Endodermal cell (in vitro differentiated cells): ENCODE measurements around the gene AFF3. TPM values are rescaled to one million over a fixed set of nuclear protein-coding genes. Genes with fewer than 3 reads are reported as not detected.

Source experiments
- DNase-seq: peaks from one replicate; pipeline ENCODE4 v3.0.0-alpha.2; 2017
- H3K27ac ChIP-seq: 2 replicates; pipeline ENCODE4 v1.5.1; 2013; ENCODE audit warnings: mild to moderate bottlenecking, low read depth, low read length, moderate library complexity
- H3K27me3 ChIP-seq: 2 replicates; pipeline ENCODE4 v1.6.1; 2013; ENCODE audit warnings: mild to moderate bottlenecking, low read length, moderate library complexity; ENCODE audit not compliant: insufficient read depth, control insufficient read depth, poor library complexity, severe bottlenecking
- H3K36me3 ChIP-seq: 2 replicates; pipeline ENCODE4 v1.7.0; 2013; ENCODE audit warnings: mild to moderate bottlenecking, low read length, moderate library complexity; ENCODE audit not compliant: control insufficient read depth, insufficient read depth
- H3K4me1 ChIP-seq: one replicate; pipeline ENCODE4 v1.7.0; 2013; ENCODE audit warnings: low read length; ENCODE audit not compliant: control insufficient read depth, insufficient read depth
- H3K4me3 ChIP-seq: 2 replicates; pipeline ENCODE4 v1.5.1; 2013; ENCODE audit warnings: mild to moderate bottlenecking, low read length, moderate library complexity
- H3K9ac ChIP-seq: 2 replicates; pipeline ENCODE4 v1.6.1; 2013; ENCODE audit warnings: mild to moderate bottlenecking, low read length, moderate library complexity; ENCODE audit not compliant: poor library complexity, severe bottlenecking; ENCODE audit errors: extremely low read depth
- H3K9me3 ChIP-seq: 2 replicates; pipeline ENCODE4 v1.6.1; 2013; ENCODE audit warnings: mild to moderate bottlenecking, low read length, moderate library complexity; ENCODE audit not compliant: control insufficient read depth
- H3K27ac Mint-ChIP-seq: 2 replicates; pipeline ENCODE4 v1.8.0; 2020; ENCODE audit warnings: mixed read lengths
- H3K27me3 Mint-ChIP-seq: 2 replicates; pipeline ENCODE4 v1.8.0; 2021; ENCODE audit warnings: mild to moderate bottlenecking, mixed read lengths; ENCODE audit not compliant: insufficient read depth
- H3K36me3 Mint-ChIP-seq: 2 replicates; pipeline ENCODE4 v1.8.0; 2020; ENCODE audit warnings: low read depth, mixed read lengths
- H3K4me1 Mint-ChIP-seq: 2 replicates; pipeline ENCODE4 v1.8.0; 2020; ENCODE audit warnings: mixed read lengths
- H3K4me3 Mint-ChIP-seq: 2 replicates; pipeline ENCODE4 v1.8.0; 2020; ENCODE audit warnings: mild to moderate bottlenecking, moderate library complexity, mixed read lengths
- H3K9me3 Mint-ChIP-seq: 2 replicates; pipeline ENCODE4 v1.8.0; 2020; ENCODE audit warnings: mild to moderate bottlenecking, mixed read lengths
- WGBS, 2 experiments: methylation state at CpG; one replicate each; pipeline versions ENCODE4 v1.1.5 to v1.1.7; 2013; ENCODE audit warnings: missing lambda C conversion rate in 2 of 2, mixed read lengths in 1 of 2; ENCODE audit not compliant: insufficient coverage in 1 of 2, insufficient read length in 1 of 2; 5-methylcytosine and 5-hydroxymethylcytosine counted together
- total RNA-seq, 2 donors: library from RNA; stranded (reverse); fragmentation: NEBNext Ultra II Directional in 1 of 2; extraction: Animal tissue kit (Norgen Biotek cat#: 25700) in 1 of 2; gene quantifications; 2 replicates in 1 of 2; 3 replicates in 1 of 2; pipeline ENCODE4 v1.2.1, GENCODE V29; 2021
- TF ChIP-seq, protein P1 (sequence below): fragments of 200-600 bp; sonication (generic); conservative IDR thresholded peaks from 2 replicates; pipeline ENCODE4 v1.5.0; 2021; ENCODE audit warnings: antibody characterized with exemption, mild to moderate bottlenecking

Gene AFF3
- total RNA-seq, 2 donors from 2014 or later = 0.62 to 0.73 TPM

DNA sequence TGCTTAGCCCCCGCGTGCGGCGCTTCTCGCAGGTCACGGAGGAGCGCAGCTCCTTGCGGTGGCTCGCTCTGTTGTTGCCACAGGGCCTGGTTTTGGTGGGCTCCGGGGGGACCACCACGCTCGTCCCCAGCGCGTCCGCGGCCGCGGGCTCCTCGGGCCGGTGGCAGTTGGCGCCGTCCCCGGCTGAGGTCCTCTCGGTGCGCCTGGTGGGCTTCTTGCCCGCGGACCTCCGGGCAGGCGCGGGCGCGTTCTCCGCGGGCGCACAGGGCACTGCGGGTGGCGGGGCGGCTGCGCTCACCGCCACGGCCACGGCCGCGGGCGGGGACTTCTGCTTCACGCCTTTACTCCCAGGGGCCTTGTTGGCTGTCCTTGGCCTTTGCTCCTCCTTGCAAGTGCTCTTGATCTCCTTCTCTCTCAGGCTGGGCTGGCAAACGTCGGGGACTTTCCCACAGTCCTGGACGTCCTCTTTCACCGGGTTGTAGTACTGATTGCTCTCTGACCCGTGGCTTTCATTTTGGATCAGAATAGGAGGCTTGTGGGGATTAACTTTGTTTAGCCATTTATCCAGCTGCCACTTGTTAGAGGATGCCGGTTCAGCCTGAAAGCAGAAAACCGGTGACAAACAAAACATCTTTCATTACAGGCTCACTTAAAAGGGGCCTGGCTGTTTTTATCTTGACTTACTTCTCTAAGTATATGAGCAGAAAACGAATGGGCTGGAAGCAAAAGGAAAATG is 548.5 kb downstream of the AFF3 start:
- Histone ChIP-seq H3K9me3 (no peaks in the 10 kb centered on the region), H3K4me1 (no peaks in the 10 kb centered on the region), H3K9ac (no peak overlapping the region), H3K36me3 (no peaks in the 10 kb centered on the region), H3K27me3 (peaks cover 27% of the 10 kb centered on the region), H3K4me3 (no peak overlapping the region), H3K27ac (no peak overlapping the region)
- H3K36me3 Mint-ChIP-seq = no peaks in the 10 kb centered on the region
- DNase-seq = no peak
- peaks cover 5% of the 10 kb centered on the region for H3K27me3 Mint-ChIP-seq
- TF ChIP-seq, protein P1, sequence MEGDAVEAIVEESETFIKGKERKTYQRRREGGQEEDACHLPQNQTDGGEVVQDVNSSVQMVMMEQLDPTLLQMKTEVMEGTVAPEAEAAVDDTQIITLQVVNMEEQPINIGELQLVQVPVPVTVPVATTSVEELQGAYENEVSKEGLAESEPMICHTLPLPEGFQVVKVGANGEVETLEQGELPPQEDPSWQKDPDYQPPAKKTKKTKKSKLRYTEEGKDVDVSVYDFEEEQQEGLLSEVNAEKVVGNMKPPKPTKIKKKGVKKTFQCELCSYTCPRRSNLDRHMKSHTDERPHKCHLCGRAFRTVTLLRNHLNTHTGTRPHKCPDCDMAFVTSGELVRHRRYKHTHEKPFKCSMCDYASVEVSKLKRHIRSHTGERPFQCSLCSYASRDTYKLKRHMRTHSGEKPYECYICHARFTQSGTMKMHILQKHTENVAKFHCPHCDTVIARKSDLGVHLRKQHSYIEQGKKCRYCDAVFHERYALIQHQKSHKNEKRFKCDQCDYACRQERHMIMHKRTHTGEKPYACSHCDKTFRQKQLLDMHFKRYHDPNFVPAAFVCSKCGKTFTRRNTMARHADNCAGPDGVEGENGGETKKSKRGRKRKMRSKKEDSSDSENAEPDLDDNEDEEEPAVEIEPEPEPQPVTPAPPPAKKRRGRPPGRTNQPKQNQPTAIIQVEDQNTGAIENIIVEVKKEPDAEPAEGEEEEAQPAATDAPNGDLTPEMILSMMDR = no peak
- no peaks in the 10 kb centered on the region for H3K4me1 Mint-ChIP-seq
- no peak overlapping the region for H3K27ac Mint-ChIP-seq
- no peak overlapping the region for H3K4me3 Mint-ChIP-seq
- no peaks in the 10 kb centered on the region for H3K9me3 Mint-ChIP-seq
- 95 to 97% methylated on average over 22 to 54 of the region's 54 CpGs for WGBS, 2 experiments

DNA sequence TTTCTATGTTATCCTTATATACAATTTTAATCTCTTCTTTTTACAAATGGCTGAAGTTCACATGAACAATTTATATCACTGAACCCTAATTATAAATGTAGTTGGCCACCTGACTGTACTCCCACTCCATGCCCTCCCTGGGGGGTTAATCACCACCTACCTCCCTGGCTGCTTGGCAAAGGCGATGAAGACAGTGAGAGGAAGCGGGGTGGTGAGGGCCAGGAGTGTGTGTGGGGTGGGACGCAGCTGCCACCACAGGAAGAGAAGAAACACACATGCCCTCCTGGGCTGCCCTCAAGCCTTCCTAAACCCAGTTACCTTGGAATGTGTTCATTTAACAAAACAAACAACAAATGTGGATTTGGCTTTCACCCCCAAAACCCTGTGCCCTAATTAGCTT is 565.6 kb downstream of the AFF3 start:
- DNase-seq = no peak
- Histone ChIP-seq H3K9ac (no peak overlapping the region), H3K27me3 (no peaks in the 10 kb centered on the region), H3K4me3 (no peak overlapping the region), H3K4me1 (no peaks in the 10 kb centered on the region), H3K27ac (no peak overlapping the region), H3K36me3 (no peaks in the 10 kb centered on the region), H3K9me3 (no peaks in the 10 kb centered on the region)
- no peak overlapping the region for H3K27ac Mint-ChIP-seq
- 100% methylated on average over 3 of the region's 3 CpGs; no CpG with 5 or more reads in 1 of the 2 experiments for WGBS, 2 experiments
- H3K9me3 Mint-ChIP-seq = no peaks in the 10 kb centered on the region
- H3K4me3 Mint-ChIP-seq = no peak overlapping the region
- no peaks in the 10 kb centered on the region for H3K36me3 Mint-ChIP-seq
- TF ChIP-seq, protein P1 = no peak
- H3K4me1 Mint-ChIP-seq = peaks cover 22% of the 10 kb centered on the region
- no peaks in the 10 kb centered on the region for H3K27me3 Mint-ChIP-seq

DNA sequence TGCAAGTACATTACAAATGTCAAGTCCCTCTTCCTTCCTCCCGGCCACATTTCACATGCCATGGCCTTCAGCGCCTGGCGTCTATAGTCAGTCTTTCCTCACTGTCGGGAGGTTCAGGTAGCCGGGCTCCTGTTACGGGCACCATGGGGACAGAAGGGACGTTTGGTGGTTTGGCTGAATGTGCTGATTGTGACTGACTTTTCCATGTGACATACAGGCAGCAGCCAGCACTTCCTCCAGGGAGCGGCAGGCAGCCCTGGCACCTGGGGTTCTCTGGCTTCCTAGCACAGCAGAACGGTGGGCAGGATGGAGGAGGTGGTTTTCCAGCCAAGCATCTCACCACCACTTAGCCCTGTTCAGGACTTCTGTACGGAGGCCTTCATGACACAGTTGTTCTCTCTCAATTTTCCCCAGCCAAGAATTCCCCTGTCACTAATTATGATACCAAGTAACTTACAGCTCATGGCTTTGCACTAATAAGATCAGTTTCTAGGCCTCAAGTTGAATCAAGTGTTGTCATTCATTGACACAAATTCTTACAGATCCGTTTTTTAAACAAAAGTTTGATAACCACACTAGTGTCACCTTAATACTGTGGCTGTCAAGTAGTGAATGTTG is 568.6 kb downstream of the AFF3 start:
- Mint-ChIP-seq H3K36me3 (no peaks in the 10 kb centered on the region), H3K27me3 (no peaks in the 10 kb centered on the region), H3K4me3 (no peak overlapping the region), H3K4me1 (peaks cover 22% of the 10 kb centered on the region), H3K27ac (no peak overlapping the region), H3K9me3 (no peaks in the 10 kb centered on the region)
- H3K4me1 ChIP-seq = no peaks in the 10 kb centered on the region
- 71 to 84% methylated on average over 1 to 11 of the region's 11 CpGs for WGBS, 2 experiments
- DNase-seq = no peak
- no peak overlapping the region for H3K4me3 ChIP-seq
- H3K27ac ChIP-seq = peak overlapping the region; percentile 69
- no peaks in the 10 kb centered on the region for H3K9me3 ChIP-seq
- no peaks in the 10 kb centered on the region for H3K36me3 ChIP-seq
- TF ChIP-seq, protein P1 = no peak
- H3K27me3 ChIP-seq = no peaks in the 10 kb centered on the region
- H3K9ac ChIP-seq = no peak overlapping the region
